HepG2 (cell line): Measurements from ENCODE around the gene SVOPL. TPM values are rescaled to one million over a fixed set of nuclear protein-coding genes. Genes with fewer than 3 reads are reported as not detected.

Experiments used
- ATAC-seq: fragments of 200-7000 bp; cut with Tn5 transposase; 3 replicates; pipeline ENCODE4 v1.9.1; 2020; ENCODE audit warnings: mild to moderate bottlenecking, moderate library complexity
- BruUV-seq: library from RNA; stranded (reverse); fragments of 400-500 nt; replicated peaks from 2 replicates; lab custom pipeline; 2021; lab: Mats Ljungman, UMichigan
- CTCF ChIA-PET: fragments of 300-600 bp; formaldehyde crosslinking; extraction: SDS; loops from one replicate; lab custom pipeline; 2021; ENCODE audit warnings: low total read pairs, inconsistent platforms, low intra/inter-chr PET ratio; lab: Yijun Ruan, JAX
- POLR2A ChIA-PET: fragments of 350-600 bp; sonication (Branson Sonifier 250); formaldehyde crosslinking; loops from one replicate; lab custom pipeline; 2020; ENCODE audit warnings: antibody characterized with exemption, inconsistent platforms; lab: Yijun Ruan, JAX
- DNase-seq: peaks from one replicate; pipeline ENCODE4 v3.0.0-alpha.2; 2015; ENCODE audit warnings: low spot score
- FAIRE-seq: peaks from 3 replicates; lab custom pipeline; 2011; peaks lifted over from hg19 to GRCh38; lab: Jason Lieb, UNC
- H2AFZ ChIP-seq: one replicate; pipeline ENCODE4 v1.6.1; 2011; ENCODE audit warnings: low read length, inconsistent platforms
- H3K27ac ChIP-seq: fragments of 300-600 bp; 3 replicates; pipeline ENCODE4 v1.8.0; 2011; ENCODE audit warnings: mixed run types, mild to moderate bottlenecking, mixed read lengths, low read length, inconsistent platforms; ENCODE audit not compliant: insufficient read depth; ENCODE audit errors: extremely low read length
- H3K27me3 ChIP-seq, 2 experiments: fragments of 200-600 bp in 1 of 2; 2 replicates in 1 of 2; 3 replicates in 1 of 2; pipeline versions ENCODE4 v1.6.0 to v1.8.0; 2011; ENCODE audit warnings: low read length in 2 of 2, mild to moderate bottlenecking in 2 of 2, moderate library complexity in 2 of 2, inconsistent platforms in 1 of 2; ENCODE audit not compliant: insufficient read depth in 2 of 2, control insufficient read depth in 1 of 2
- H3K36me3 ChIP-seq, 2 experiments: fragments of 200-600 bp in 1 of 2; replicated peaks in 1 of 2; 2 replicates in 1 of 2; 3 replicates in 1 of 2; pipeline versions ENCODE4 v1.5.1 to v1.8.0; 2011; ENCODE audit warnings: low read length in 2 of 2, inconsistent platforms in 1 of 2; ENCODE audit not compliant: insufficient read depth in 2 of 2, control insufficient read depth in 1 of 2
- H3K4me1 ChIP-seq: 2 replicates; pipeline ENCODE4 v1.5.1; 2012; ENCODE audit warnings: low read length, inconsistent platforms; ENCODE audit not compliant: insufficient read depth
- H3K4me2 ChIP-seq: 2 replicates; pipeline ENCODE4 v1.6.0; 2011; ENCODE audit warnings: low read depth, low read length, inconsistent platforms
- H3K4me3 ChIP-seq, 3 experiments: fragments of 200-600 bp in 1 of 3; sonication (generic), shearing (Covaris generic) in 1 of 3; replicated peaks in 1 of 3; 2 replicates each; pipeline ENCODE4 v1.5.1; 2011 to 2016; ENCODE audit warnings: low read length in 3 of 3, inconsistent platforms in 2 of 3, low read depth in 2 of 3, mild to moderate bottlenecking in 2 of 3, control low read depth in 1 of 3, mixed read lengths in 1 of 3; ENCODE audit not compliant: insufficient read depth in 1 of 3
- H3K79me2 ChIP-seq: one replicate; pipeline ENCODE4 v1.6.1; 2011; ENCODE audit warnings: low read length, inconsistent platforms; ENCODE audit not compliant: insufficient read depth
- H3K9ac ChIP-seq: 2 replicates; pipeline ENCODE4 v1.6.0; 2011; ENCODE audit warnings: mild to moderate bottlenecking, low read depth, low read length, inconsistent platforms; ENCODE audit not compliant: insufficient read depth
- H3K9me3 ChIP-seq: 2 replicates; pipeline ENCODE4 v1.5.1; 2012; ENCODE audit warnings: mild to moderate bottlenecking, low read length
- H4K20me1 ChIP-seq: 2 replicates; pipeline ENCODE4 v1.6.0; 2011; ENCODE audit warnings: inconsistent platforms, mild to moderate bottlenecking, low read length, moderate library complexity; ENCODE audit not compliant: insufficient read depth
- ATM ChIP-seq: fragments of 450-650 bp; IDR thresholded peaks from 2 replicates; pipeline ENCODE4 v1.7.1; 2017; ENCODE audit warnings: mild to moderate bottlenecking, borderline replicate concordance
- FOXO1 ChIP-seq: sonication (generic); formaldehyde crosslinking; IDR thresholded peaks from 2 replicates; pipeline ENCODE4 v1.4.0; 2020; ENCODE audit warnings: missing genetic modification reagents
- GTF3A ChIP-seq: sonication (generic); formaldehyde crosslinking; conservative IDR thresholded peaks from 2 replicates; pipeline ENCODE4 v1.4.0; 2020; ENCODE audit warnings: mild to moderate bottlenecking, missing genetic modification reagents
- HHEX ChIP-seq: IDR thresholded peaks from 2 replicates; pipeline ENCODE4 v1.6.1; 2016; ENCODE audit warnings: control low read depth
- HNF4G ChIP-seq, 2 experiments: sonication (generic) in 1 of 2; formaldehyde crosslinking in 1 of 2; IDR thresholded peaks; 2 replicates each; pipeline versions ENCODE4 v1.4.0 to v1.6.1; 2011 to 2020; ENCODE audit warnings: borderline replicate concordance in 2 of 2, low read depth in 2 of 2, mild to moderate bottlenecking in 2 of 2, low read length in 1 of 2, missing genetic modification reagents in 1 of 2, moderate library complexity in 1 of 2
- KAT2B ChIP-seq: fragments of 150-350 bp; IDR thresholded peaks from 2 replicates; pipeline ENCODE4 v1.6.1; 2014; ENCODE audit warnings: low read depth, low read length, borderline replicate concordance
- MBD4 ChIP-seq: IDR thresholded peaks from 2 replicates; pipeline ENCODE4 v1.6.1; 2012; ENCODE audit warnings: low read length, inconsistent platforms, borderline replicate concordance
- MBNL3 ChIP-seq: fragments of 250-450 bp; sonication (Bioruptor Pico); conservative IDR thresholded peaks from 2 replicates; pipeline ENCODE4 v1.8.0; 2022; ENCODE audit warnings: mild to moderate bottlenecking, inconsistent platforms
- NFIB ChIP-seq: sonication (generic); formaldehyde crosslinking; IDR thresholded peaks from 2 replicates; pipeline ENCODE4 v1.9.0; 2021; ENCODE audit warnings: missing genetic modification reagents, mild to moderate bottlenecking, borderline replicate concordance
- POLR2AphosphoS2 ChIP-seq: IDR thresholded peaks from 2 replicates; pipeline ENCODE4 v1.6.1; 2011; ENCODE audit warnings: low read depth, low read length, improper control_type of control experiment
- POLR2AphosphoS5 ChIP-seq: IDR thresholded peaks from 2 replicates; pipeline ENCODE4 v1.6.1; 2012; ENCODE audit warnings: low read depth, low read length
- TCF7 ChIP-seq: sonication (generic); IDR thresholded peaks from 2 replicates; pipeline ENCODE4 v1.6.1; 2016; ENCODE audit warnings: antibody characterized with exemption, low read depth
- WGBS: methylation state at CpG from one replicate; pipeline ENCODE4 v1.1.6; 2017; ENCODE audit warnings: low lambda C conversion rate; 5-methylcytosine and 5-hydroxymethylcytosine counted together
- in situ Hi-C: cut with HindIII; loops from 2 replicates; pipeline ENCODE4 v1.10.0; 2017; ENCODE audit warnings: low pct_unique_long_range_greater_than_20kb; ENCODE audit not compliant: extremely low pct_ligation_motif_present
- intact Hi-C: fragments of 100-400 bp; cut with micrococcal nuclease; formaldehyde crosslinking; loops from one replicate; pipeline ENCODE4 v1.10.0; 2022; ENCODE audit not compliant: unreplicated experiment
- polyA plus RNA-seq, 8 experiments: library from polyadenylated mRNA; depleted of rRNA in 3 of 8; stranded (reverse) in 7 of 8; unstranded in 1 of 8; fragments of >200 nt; fragmentation: Illumina TruSeq in 4 of 8; extraction: Trizol in 4 of 8; gene quantifications; 2 replicates each; pipeline versions ENCODE4 v1.2.1 to v1.2.3, GENCODE V29; 2011 to 2016; ENCODE audit warnings: low read depth in 4 of 8, missing spikeins in 1 of 8, mixed read lengths in 1 of 8; ENCODE audit not compliant: insufficient read depth in 1 of 8
- total RNA-seq, 5 experiments: library from RNA; depleted of rRNA; stranded (reverse); fragments of >200 nt; fragmentation: Illumina TruSeq; extraction: Trizol; gene quantifications; 2 replicates each; pipeline ENCODE4 v1.2.3, GENCODE V29; 2016; ENCODE audit warnings: low read depth in 1 of 5
- TF ChIP-seq, protein P1 (sequence below): sonication (generic); formaldehyde crosslinking; IDR thresholded peaks from 2 replicates; pipeline ENCODE4 v1.5.0; 2020; ENCODE audit warnings: mild to moderate bottlenecking, missing genetic modification reagents
- TF ChIP-seq, protein P2 (sequence below): sonication (generic); formaldehyde crosslinking; IDR thresholded peaks from 2 replicates; pipeline ENCODE4 v1.4.0; 2020; ENCODE audit warnings: missing genetic modification reagents

The SVOPL gene
- total and polyA plus RNA-seq, 2 of the 13 experiments (the other 11 are each of a cell fraction or from before 2014, with no cell fraction given), result not detected

DNA sequence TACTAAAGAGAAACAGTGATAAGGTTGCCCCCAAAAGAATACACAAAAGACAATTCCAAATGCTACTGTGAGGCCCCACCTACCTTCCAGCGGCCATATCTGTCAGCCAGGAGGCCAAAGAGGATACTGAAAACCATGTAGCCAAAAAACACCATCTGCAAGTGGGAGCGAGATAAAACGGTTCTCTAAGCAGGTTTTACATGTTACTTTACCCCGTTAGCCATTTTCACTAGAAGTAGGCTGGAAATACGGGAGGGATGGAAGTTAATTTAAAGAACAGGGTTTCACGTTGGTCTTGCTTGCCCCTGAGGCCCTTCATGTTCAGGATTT, 38.2 kb downstream of the SVOPL start:
- no peak overlapping the region for H3K27ac ChIP-seq
- TF ChIP-seq FOXO1 (CRISPR knock-in tag) (no peak), MBNL3 (CRISPR knock-in tag) (no peak), HHEX (CRISPR knock-in tag) (no peak), POLR2AphosphoS2 (no peak)
- TF ChIP-seq, protein P1, sequence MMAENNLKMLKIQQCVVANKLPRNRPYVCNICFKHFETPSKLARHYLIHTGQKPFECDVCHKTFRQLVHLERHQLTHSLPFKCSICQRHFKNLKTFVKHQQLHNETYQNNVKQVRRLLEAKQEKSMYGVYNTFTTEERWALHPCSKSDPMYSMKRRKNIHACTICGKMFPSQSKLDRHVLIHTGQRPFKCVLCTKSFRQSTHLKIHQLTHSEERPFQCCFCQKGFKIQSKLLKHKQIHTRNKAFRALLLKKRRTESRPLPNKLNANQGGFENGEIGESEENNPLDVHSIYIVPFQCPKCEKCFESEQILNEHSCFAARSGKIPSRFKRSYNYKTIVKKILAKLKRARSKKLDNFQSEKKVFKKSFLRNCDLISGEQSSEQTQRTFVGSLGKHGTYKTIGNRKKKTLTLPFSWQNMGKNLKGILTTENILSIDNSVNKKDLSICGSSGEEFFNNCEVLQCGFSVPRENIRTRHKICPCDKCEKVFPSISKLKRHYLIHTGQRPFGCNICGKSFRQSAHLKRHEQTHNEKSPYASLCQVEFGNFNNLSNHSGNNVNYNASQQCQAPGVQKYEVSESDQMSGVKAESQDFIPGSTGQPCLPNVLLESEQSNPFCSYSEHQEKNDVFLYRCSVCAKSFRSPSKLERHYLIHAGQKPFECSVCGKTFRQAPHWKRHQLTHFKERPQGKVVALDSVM (CRISPR knock-in tag), result no peak
- H3K9ac ChIP-seq, result no peak overlapping the region
- H3K27me3 ChIP-seq, result peaks cover 0 to 12% of the 10 kb centered on the region in 2 experiments; a peak in 2 of 5 replicates
- H3K4me2 ChIP-seq, result no peak overlapping the region
- no peak overlapping the region for H3K4me3 ChIP-seq
- H3K36me3 ChIP-seq, result no peaks in the 10 kb centered on the region
- no peak overlapping the region for H2AFZ ChIP-seq
- ATAC-seq, result no peak
- in situ Hi-C loops (no loop called here), intact Hi-C loops (no loop called here)
- no peak for DNase-seq
- WGBS, result 70% methylated on average over 6 of the region's 6 CpGs
- peaks cover 48% of the 10 kb centered on the region for H3K4me1 ChIP-seq
- no TSS peak for BruUV-seq
- CTCF ChIA-PET, result no interaction called here
- H3K9me3 ChIP-seq, result no peaks in the 10 kb centered on the region
- no peaks in the 10 kb centered on the region for H4K20me1 ChIP-seq
- FAIRE-seq, result no peak
- POLR2A ChIA-PET, result no interaction called here
- no peaks in the 10 kb centered on the region for H3K79me2 ChIP-seq

- intact Hi-C loops (no loop called here), in situ Hi-C loops (no loop called here)
- peaks cover 47% of the 10 kb centered on the region for H3K4me1 ChIP-seq
- H3K9me3 ChIP-seq, result no peaks in the 10 kb centered on the region
- ChIA-PET POLR2A (no interaction called here), CTCF (no interaction called here)
- no peak for FAIRE-seq
- H3K79me2 ChIP-seq, result no peaks in the 10 kb centered on the region
- no peaks in the 10 kb centered on the region for H3K36me3 ChIP-seq
- H2AFZ ChIP-seq, result no peak overlapping the region
- H4K20me1 ChIP-seq, result no peaks in the 10 kb centered on the region
- WGBS, result 61% methylated on average over 5 of the region's 5 CpGs
- H3K27me3 ChIP-seq, result peaks cover 0 to 12% of the 10 kb centered on the region in 2 experiments; a peak in 2 of 5 replicates
- H3K9ac ChIP-seq, result no peak overlapping the region
- no peak overlapping the region for H3K4me3 ChIP-seq
- no peak overlapping the region for H3K4me2 ChIP-seq
- ATAC-seq, result no peak
- DNase-seq, result no peak
- BruUV-seq, result no TSS peak
- H3K27ac ChIP-seq, result no peak overlapping the region
- TF ChIP-seq KAT2B (no peak), NFIB (CRISPR knock-in tag) (no peak), POLR2AphosphoS5 (no peak), TCF7 (no peak), HNF4G (IDR thresholded peaks at IDR 0.05; ENCODE audit: borderline replicate concordance, low read depth, low read length) (no peak), HNF4G (CRISPR knock-in tag; IDR thresholded peaks at IDR 0.05; ENCODE audit: borderline replicate concordance, low read depth) (no peak), MBD4 (no peak), GTF3A (CRISPR knock-in tag) (no peak), ATM (no peak)
- TF ChIP-seq, protein P2, sequence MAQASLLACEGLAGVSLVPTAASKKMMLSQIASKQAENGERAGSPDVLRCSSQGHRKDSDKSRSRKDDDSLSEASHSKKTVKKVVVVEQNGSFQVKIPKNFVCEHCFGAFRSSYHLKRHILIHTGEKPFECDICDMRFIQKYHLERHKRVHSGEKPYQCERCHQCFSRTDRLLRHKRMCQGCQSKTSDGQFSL (CRISPR knock-in tag), result no peak
Measured at GRCh38 chr7:138662076-138662990, 38.8 kb downstream of the SVOPL start.
